Vagina (tissue), 2 donors: ENCODE data around the gene MGST2. TPM values are rescaled to one million over a fixed set of nuclear protein-coding genes. Genes with fewer than 3 reads are reported as not detected.

Source experiments
- DNase-seq, 2 donors: peaks; one replicate each; pipeline ENCODE4 v3.0.0-alpha.2; 2017; ENCODE audit errors: extremely low spot score in 2 of 2
- H3K27ac ChIP-seq: fragments of 200-600 bp; sonication (generic); one replicate; pipeline ENCODE4 v1.5.1; 2019
- H3K27me3 ChIP-seq: fragments of 200-600 bp; sonication (generic); one replicate; pipeline ENCODE4 v1.5.1; 2019
- H3K36me3 ChIP-seq, 2 donors: fragments of 200-600 bp; sonication (generic); one replicate each; pipeline ENCODE4 v1.5.1; 2017 to 2019
- H3K4me1 ChIP-seq: fragments of 200-600 bp; sonication (generic); one replicate; pipeline ENCODE4 v1.5.1; 2019
- H3K4me3 ChIP-seq, 2 donors: fragments of 200-600 bp; sonication (generic); 1 replicate in 1 of 2; 2 replicates in 1 of 2; pipeline ENCODE4 v1.5.1; 2016 to 2019
- H3K9me3 ChIP-seq: fragments of 200-600 bp; sonication (generic); one replicate; pipeline ENCODE4 v1.5.1; 2019
- POLR2A ChIP-seq, 2 donors: fragments of 450-650 bp; IDR thresholded peaks; one replicate each; pipeline ENCODE4 v1.6.1; 2017; ENCODE audit warnings: antibody characterized with exemption in 2 of 2, mild to moderate bottlenecking in 2 of 2, moderate library complexity in 2 of 2
- POLR2AphosphoS5 ChIP-seq, 2 donors: sonication (generic); formaldehyde crosslinking; IDR thresholded peaks; one replicate each; pipeline ENCODE4 v1.9.0; 2017; ENCODE audit warnings: antibody characterized with exemption in 2 of 2, mild to moderate bottlenecking in 2 of 2, low read depth in 1 of 2; ENCODE audit not compliant: insufficient read depth in 1 of 2
- intact Hi-C: fragments of 100-400 bp; cut with DNase I; formaldehyde crosslinking; loops from one replicate; pipeline ENCODE4 v1.15.1; 2023
- total RNA-seq: library from RNA; depleted of rRNA; stranded (reverse); fragments of >200 nt; gene quantifications from one replicate; pipeline ENCODE4 v1.2.3, GENCODE V29; 2016
- TF ChIP-seq, protein P1 (sequence below), 3 experiments: fragments of 450-650 bp in 2 of 3; fragments of 200-600 bp in 1 of 3; sonication (generic) in 1 of 3; IDR thresholded peaks; one replicate each; pipeline ENCODE4 v1.5.1; 2017 to 2019; ENCODE audit warnings: antibody characterized with exemption in 3 of 3, mild to moderate bottlenecking in 2 of 3, moderate library complexity in 2 of 3

The MGST2 gene
- total RNA-seq, 1 donor from 2014 or later: 78.3 TPM

DNA sequence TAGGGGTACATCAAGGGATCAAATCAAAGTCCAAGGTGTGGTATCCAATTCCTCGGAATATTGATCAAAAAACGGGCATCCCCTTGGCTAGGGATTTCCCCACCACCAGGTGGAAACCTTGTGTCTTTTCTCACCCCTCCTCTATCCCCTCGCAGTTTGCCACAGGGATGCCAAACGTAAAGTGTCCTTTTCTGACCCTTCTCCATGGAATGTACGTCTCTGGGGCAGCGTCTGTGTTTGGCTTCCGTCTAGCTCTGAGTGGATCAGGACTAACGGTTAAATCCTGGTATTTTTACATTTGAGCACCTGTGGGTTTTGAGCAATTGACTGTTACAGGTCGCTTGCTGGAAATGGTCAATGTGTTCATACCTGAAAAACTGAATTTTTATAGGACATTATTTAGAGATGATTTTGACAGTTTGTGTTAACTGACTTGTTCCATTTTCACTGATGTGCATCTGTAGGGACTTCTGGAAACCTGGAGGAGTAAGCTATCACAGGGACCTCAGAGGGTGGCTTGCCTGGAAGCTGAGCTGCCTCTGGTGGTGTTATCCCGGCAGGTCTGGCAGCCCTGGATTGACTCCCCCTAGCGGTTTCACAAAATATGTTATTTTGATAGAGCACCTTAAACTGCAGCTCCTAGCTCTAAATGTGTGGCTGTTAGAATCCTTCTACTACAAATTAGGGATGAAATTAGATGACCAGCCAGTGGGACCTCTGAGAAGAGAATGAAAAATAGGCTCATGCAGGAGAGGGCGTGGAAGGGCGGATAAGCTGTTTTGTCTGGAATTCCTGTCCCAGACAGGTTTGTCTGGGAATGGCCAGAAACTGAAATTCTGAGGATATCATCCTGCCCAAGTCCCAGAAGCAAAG lies 8.8 kb upstream of the MGST2 start:
- Histone ChIP-seq H3K4me1 (peaks cover 17% of the 10 kb centered on the region), H3K27ac (no peak overlapping the region), H3K27me3 (no peaks in the 10 kb centered on the region), H3K9me3 (no peaks in the 10 kb centered on the region), H3K36me3 (no peaks in the 10 kb centered on the region), H3K4me3 (no peak overlapping the region)
- TF ChIP-seq POLR2AphosphoS5 (IDR thresholded peaks at IDR 0.05; ENCODE audit: insufficient read depth in 1 of 2, low read depth in 1 of 2) (peak in 1 of 2 donors; percentile 40), POLR2A (IDR thresholded peaks at IDR 0.05) (no peak)
- TF ChIP-seq, protein P1, sequence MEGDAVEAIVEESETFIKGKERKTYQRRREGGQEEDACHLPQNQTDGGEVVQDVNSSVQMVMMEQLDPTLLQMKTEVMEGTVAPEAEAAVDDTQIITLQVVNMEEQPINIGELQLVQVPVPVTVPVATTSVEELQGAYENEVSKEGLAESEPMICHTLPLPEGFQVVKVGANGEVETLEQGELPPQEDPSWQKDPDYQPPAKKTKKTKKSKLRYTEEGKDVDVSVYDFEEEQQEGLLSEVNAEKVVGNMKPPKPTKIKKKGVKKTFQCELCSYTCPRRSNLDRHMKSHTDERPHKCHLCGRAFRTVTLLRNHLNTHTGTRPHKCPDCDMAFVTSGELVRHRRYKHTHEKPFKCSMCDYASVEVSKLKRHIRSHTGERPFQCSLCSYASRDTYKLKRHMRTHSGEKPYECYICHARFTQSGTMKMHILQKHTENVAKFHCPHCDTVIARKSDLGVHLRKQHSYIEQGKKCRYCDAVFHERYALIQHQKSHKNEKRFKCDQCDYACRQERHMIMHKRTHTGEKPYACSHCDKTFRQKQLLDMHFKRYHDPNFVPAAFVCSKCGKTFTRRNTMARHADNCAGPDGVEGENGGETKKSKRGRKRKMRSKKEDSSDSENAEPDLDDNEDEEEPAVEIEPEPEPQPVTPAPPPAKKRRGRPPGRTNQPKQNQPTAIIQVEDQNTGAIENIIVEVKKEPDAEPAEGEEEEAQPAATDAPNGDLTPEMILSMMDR (IDR thresholded peaks at IDR 0.05): peak in 2 of 3 experiments; percentile 49 to 75
- intact Hi-C loops: no loop called here
- no peak for DNase-seq

DNA sequence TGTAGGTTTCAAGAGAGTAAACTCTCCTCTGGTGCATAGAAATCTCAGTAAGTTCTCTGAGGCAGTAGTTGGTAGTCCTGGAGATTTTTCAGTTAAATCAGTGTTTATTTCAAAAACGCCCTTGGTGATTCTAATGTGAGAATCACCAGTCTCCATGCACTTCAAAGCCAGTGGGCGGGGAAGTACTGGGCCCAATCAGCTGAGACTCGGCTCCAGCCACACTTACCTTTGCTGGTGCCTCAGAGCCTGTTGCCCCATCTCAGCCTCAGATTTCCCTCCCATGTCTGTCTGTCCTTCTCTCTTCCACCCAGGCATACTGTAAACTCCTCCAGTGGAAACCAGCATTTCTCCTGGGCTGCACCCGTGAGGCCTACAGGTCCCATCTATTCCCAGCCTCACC lies 7.4 kb upstream of the MGST2 start:
- no peaks in the 10 kb centered on the region for H3K36me3 ChIP-seq
- H3K27ac ChIP-seq: peak overlapping the region; percentile 12
- TF ChIP-seq, protein P1 (IDR thresholded peaks at IDR 0.05): no peak
- TF ChIP-seq POLR2AphosphoS5 (IDR thresholded peaks at IDR 0.05; ENCODE audit: insufficient read depth in 1 of 2, low read depth in 1 of 2): no peak
- TF ChIP-seq POLR2A (IDR thresholded peaks at IDR 0.05): no peak
- H3K4me3 ChIP-seq: no peak overlapping the region
- no peak for DNase-seq
- peaks cover 17% of the 10 kb centered on the region for H3K4me1 ChIP-seq
- H3K27me3 ChIP-seq: no peaks in the 10 kb centered on the region
- intact Hi-C loops: no loop called here
- no peaks in the 10 kb centered on the region for H3K9me3 ChIP-seq

DNA sequence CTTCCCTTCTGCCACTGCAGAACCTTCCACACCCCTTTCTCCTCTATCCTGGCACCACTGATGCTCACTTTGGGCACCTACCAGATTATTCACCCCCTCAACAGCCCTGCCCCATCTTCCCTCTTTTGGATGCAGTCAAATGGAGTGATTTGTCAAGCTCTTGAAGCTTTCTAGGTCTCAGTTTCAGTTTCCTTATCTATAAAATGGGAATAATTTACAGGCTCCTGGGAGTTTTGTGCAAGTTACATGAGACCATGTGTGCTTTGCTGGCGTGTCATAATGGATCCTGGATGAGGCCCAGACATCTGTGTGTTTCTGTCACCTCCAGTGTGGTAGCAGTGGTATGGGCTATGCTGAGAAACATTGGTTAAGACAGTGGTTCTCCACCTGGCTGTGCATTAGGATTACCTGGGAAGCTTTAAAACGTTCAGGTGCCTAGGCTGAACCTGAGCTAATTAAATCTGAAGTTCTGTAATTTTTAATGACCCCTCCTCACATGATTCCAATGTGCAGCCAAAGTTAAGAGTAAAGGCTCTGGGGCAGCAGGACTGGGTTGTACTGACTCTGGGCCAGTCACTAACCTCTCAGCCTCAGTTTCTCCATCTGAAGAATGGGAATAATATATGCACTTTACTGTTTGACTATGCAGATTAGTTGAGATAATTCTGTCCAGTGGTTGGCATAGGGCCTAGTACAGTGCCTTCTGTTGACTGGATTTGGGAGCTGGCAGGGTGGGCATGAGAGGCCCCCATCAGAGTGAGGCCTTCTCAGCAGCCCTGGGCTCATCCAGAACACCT lies 6.8 kb upstream of the MGST2 start:
- Histone ChIP-seq H3K27ac (peak overlapping the region; percentile 12), H3K27me3 (no peaks in the 10 kb centered on the region), H3K4me3 (no peak overlapping the region), H3K4me1 (peaks cover 17% of the 10 kb centered on the region), H3K9me3 (no peaks in the 10 kb centered on the region), H3K36me3 (no peaks in the 10 kb centered on the region)
- no peak for DNase-seq
- no peak for TF ChIP-seq POLR2A (IDR thresholded peaks at IDR 0.05)
- TF ChIP-seq, protein P1 (IDR thresholded peaks at IDR 0.05): no peak
- no peak for TF ChIP-seq POLR2AphosphoS5 (IDR thresholded peaks at IDR 0.05; ENCODE audit: insufficient read depth in 1 of 2, low read depth in 1 of 2)
- intact Hi-C loops: no loop called here

DNA sequence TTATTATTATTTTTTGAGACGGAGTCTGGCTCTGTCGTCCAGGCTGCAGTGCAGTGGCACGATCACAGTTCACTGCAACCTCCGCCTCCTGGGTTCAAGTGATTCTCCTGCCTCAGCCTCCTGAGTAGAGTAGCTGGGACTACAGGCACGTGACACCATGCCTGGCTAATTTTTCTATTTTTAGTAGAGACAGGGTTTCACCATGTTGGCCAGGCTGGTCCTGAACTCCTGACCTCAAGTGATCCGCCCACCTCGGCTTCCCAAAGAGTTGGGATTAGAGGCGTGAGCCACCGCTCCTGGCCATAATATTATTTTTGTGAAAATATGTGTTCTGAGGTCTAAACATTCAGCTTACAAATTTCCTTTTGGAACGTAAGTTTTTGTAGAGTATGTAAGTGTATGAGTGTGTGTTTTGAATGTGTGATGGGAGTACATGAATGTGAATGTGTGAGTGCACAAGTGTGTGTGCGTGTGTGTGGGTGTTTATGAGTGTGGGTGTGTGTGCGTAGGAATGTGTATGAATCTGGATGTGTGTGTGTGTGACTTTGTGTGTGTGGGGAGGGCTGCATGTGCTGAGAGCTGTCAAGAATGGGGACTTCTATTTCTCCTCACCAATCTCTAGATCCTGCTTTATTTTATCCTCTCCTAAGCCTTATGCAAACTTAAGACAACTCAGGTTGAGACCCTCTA lies 5.7 kb upstream of the MGST2 start:
- Histone ChIP-seq H3K36me3 (no peaks in the 10 kb centered on the region), H3K9me3 (no peaks in the 10 kb centered on the region), H3K27me3 (no peaks in the 10 kb centered on the region), H3K27ac (no peak overlapping the region), H3K4me1 (peaks cover 21% of the 10 kb centered on the region), H3K4me3 (no peak overlapping the region)
- no peak for DNase-seq
- TF ChIP-seq POLR2AphosphoS5 (IDR thresholded peaks at IDR 0.05; ENCODE audit: insufficient read depth in 1 of 2, low read depth in 1 of 2): no peak
- intact Hi-C loops: no loop called here

DNA sequence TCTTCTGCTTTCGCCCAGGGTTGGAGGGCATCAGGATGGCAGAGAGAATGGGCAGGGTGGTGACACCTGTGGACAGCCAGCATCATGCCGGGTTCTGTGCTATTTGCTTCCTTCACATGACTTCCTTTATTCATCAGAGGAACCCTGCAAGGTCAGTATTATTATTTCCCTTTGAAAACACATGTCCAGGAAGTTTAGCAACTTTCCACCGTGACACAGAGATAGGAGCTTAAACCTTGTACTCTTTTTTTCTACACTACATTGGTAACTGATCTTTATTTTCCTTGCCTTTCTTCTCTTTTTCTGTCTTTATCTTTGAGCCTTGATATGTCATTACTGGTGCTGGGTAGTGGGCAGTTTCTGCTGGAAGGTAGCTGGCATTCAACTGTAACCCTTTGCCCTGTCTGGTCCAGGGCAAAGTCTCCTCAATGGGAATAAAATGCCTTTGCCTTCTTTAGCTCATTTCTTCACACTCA lies 5.0 kb upstream of the MGST2 start:
- H3K36me3 ChIP-seq: no peaks in the 10 kb centered on the region
- peaks cover 29% of the 10 kb centered on the region for H3K4me1 ChIP-seq
- H3K9me3 ChIP-seq: no peaks in the 10 kb centered on the region
- DNase-seq: no peak
- H3K4me3 ChIP-seq: no peak overlapping the region
- intact Hi-C loops: no loop called here
- no peaks in the 10 kb centered on the region for H3K27me3 ChIP-seq
- TF ChIP-seq POLR2AphosphoS5 (IDR thresholded peaks at IDR 0.05; ENCODE audit: insufficient read depth in 1 of 2, low read depth in 1 of 2): peak in 1 of 2 donors; percentile 87
- TF ChIP-seq POLR2A (IDR thresholded peaks at IDR 0.05): no peak
- no peak overlapping the region for H3K27ac ChIP-seq
